SJSA1 (cell line): ENCODE results near the gene PEDS1. TPM values are rescaled to one million over a fixed set of nuclear protein-coding genes. Genes with fewer than 3 reads are reported as not detected.

Experiments used
- DNase-seq, 2 experiments: peaks; one replicate each; pipeline ENCODE4 v3.0.0-alpha.2; 2015 to 2020; ENCODE audit warnings: low spot score in 2 of 2, low read depth in 1 of 2
- H3K27ac ChIP-seq: fragments of 250-450 bp; sonication (Bioruptor Pico); 2 replicates; pipeline ENCODE4 v1.5.1; 2020; ENCODE audit warnings: mild to moderate bottlenecking, moderate library complexity
- H3K27me3 ChIP-seq: fragments of 250-450 bp; sonication (Bioruptor Pico); replicated peaks from 2 replicates; pipeline ENCODE4 v1.5.1; 2020; ENCODE audit warnings: mild to moderate bottlenecking, moderate library complexity
- H3K36me3 ChIP-seq: fragments of 250-450 bp; sonication (Bioruptor Pico); 2 replicates; pipeline ENCODE4 v1.5.1; 2020; ENCODE audit warnings: mild to moderate bottlenecking
- H3K4me1 ChIP-seq: fragments of 250-450 bp; sonication (Bioruptor Pico); replicated peaks from 2 replicates; pipeline ENCODE4 v1.6.1; 2021; ENCODE audit warnings: mild to moderate bottlenecking
- H3K4me3 ChIP-seq: fragments of 250-450 bp; sonication (Bioruptor Pico); 2 replicates; pipeline ENCODE4 v1.5.1; 2020; ENCODE audit warnings: mild to moderate bottlenecking
- H3K9me3 ChIP-seq: fragments of 250-450 bp; sonication (Bioruptor Pico); replicated peaks from 2 replicates; pipeline ENCODE4 v1.5.1; 2020; ENCODE audit warnings: mild to moderate bottlenecking
- total RNA-seq: library from RNA; depleted of rRNA; stranded (reverse); fragments of >200 nt; shearing (Covaris generic); gene quantifications from 2 replicates; pipeline ENCODE4 v1.2.3, GENCODE V29; 2014

The PEDS1 gene
- total RNA-seq, 1 experiment from 2014 or later = 43.5 TPM

DNA sequence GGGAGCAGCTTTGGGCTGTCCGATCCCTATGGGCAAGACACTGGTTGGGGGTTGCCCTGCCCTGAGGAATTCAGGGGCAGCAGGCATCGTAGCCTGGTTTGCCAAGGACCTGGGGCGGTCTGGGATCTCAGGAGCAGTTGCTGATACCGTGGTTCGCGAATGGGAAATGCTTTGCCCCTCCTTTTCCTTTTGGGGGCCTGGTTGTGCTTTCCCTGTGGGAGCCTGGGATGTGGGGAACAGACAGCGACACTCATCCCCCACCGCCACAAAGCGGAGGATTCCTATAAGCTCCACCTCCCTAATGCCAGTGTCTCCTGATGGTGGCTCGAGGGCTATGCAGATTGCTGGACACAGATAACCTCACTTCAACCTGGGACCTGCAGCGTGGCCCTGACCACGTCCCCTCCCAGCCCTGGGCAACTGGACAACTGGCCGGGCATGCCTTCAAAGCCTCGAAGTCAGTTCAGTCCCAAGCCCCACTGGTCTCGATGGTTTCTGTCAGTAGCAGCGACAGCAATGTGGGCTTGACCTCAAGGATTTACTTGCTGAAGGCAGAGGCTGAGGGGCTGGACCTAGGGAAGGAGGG is 40.4 kb upstream of the PEDS1 start:
- H3K4me3 ChIP-seq = peak overlapping the region; percentile 100
- DNase-seq = no peak
- H3K9me3 ChIP-seq = peaks cover 3% of the 10 kb centered on the region; the same call in 1 of the 2 replicates
- peak overlapping the region; percentile 97 for H3K27ac ChIP-seq
- peaks cover 42% of the 10 kb centered on the region for H3K36me3 ChIP-seq
- no peaks in the 10 kb centered on the region for H3K27me3 ChIP-seq
- H3K4me1 ChIP-seq = peaks cover 25% of the 10 kb centered on the region

DNA sequence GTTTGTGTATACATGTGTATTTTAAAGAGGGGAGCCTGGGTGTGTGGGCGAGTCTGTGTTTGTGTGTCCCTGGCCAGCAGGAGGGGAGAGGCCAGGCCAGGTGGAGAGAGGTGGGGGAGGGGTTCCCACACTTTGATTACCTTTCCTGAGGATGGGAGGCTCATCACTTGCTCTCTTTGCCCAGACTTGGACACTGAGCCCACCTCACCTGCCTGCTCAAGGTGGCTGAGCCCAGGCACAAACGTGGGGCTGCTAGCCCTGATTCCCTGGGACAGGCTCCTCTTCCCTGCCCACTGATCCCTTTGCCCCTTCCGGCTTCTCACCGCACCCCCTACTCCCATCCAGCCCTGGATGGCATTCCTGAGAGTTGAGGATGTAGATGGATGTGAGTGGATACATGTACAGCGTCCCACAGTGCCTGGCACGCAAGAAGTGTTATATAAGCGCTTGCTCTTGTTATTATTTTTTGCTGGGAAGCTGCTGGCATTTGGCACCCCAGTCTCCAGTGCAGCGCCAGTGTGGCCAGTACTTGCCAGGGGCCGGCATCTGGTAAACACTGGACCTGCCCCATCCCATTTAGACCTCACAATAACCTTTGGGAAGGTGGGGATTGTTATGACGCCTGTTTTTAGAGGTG is 39.8 kb upstream of the PEDS1 start:
- peak; percentile 52 to 57 for DNase-seq
- H3K4me3 ChIP-seq = peak overlapping the region; percentile 100
- no peaks in the 10 kb centered on the region for H3K27me3 ChIP-seq
- peaks cover 42% of the 10 kb centered on the region for H3K36me3 ChIP-seq
- H3K9me3 ChIP-seq = peaks cover 3% of the 10 kb centered on the region; the same call in 1 of the 2 replicates
- H3K4me1 ChIP-seq = peaks cover 25% of the 10 kb centered on the region
- peak overlapping the region; percentile 97 for H3K27ac ChIP-seq

DNA sequence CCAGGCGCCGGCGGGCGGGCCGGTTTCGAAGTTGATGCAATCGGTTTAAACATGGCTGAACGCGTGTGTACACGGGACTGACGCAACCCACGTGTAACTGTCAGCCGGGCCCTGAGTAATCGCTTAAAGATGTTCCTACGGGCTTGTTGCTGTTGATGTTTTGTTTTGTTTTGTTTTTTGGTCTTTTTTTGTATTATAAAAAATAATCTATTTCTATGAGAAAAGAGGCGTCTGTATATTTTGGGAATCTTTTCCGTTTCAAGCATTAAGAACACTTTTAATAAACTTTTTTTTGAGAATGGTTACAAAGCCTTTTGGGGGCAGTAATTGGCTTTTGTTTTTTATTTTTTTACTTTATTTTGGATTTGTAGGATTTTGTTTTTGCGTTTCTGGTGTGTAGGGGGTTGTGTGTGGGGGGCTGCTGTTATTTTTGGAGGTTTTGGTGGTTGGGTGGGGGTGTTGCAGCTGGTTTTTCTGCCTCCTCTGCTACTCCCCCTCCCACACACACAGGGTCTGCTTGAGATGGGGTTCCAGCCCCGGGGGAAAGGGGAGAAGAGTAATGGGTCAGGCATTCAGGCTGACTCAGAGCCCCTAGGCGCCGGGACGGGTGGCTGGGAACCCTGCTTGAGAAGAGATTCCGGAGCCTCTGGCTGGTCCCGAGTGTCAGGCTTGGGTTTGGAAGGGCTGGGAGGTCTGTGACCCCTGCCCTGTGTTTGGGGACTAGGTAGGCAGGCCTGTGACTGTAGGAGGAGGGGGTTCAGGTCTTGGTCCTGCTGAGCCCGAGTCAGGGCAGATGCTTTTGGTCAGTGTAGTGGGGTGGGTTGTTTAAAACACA is 39.1 kb upstream of the PEDS1 start:
- peak overlapping the region; percentile 100 for H3K4me3 ChIP-seq
- DNase-seq = peak; percentile 80 to 89
- peaks cover 42% of the 10 kb centered on the region for H3K36me3 ChIP-seq
- peak overlapping the region; percentile 97 for H3K27ac ChIP-seq
- peaks cover 25% of the 10 kb centered on the region for H3K4me1 ChIP-seq
- peaks cover 3% of the 10 kb centered on the region; the same call in 1 of the 2 replicates for H3K9me3 ChIP-seq
- H3K27me3 ChIP-seq = no peaks in the 10 kb centered on the region

DNA sequence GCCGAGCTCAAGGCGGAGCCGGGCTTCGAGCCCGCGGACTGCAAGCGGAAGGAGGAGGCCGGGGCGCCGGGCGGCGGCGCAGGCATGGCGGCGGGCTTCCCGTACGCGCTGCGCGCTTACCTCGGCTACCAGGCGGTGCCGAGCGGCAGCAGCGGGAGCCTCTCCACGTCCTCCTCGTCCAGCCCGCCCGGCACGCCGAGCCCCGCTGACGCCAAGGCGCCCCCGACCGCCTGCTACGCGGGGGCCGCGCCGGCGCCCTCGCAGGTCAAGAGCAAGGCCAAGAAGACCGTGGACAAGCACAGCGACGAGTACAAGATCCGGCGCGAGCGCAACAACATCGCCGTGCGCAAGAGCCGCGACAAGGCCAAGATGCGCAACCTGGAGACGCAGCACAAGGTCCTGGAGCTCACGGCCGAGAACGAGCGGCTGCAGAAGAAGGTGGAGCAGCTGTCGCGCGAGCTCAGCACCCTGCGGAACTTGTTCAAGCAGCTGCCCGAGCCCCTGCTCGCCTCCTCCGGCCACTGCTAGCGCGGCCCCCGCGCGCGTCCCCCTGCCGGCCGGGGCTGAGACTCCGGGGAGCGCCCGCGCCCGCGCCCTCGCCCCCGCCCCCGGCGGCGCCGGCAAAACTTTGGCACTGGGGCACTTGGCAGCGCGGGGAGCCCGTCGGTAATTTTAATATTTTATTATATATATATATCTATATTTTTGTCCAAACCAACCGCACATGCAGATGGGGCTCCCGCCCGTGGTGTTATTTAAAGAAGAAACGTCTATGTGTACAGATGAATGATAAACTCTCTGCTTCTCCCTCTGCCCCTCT is 38.2 kb upstream of the PEDS1 start:
- Histone ChIP-seq H3K36me3 (peaks cover 42% of the 10 kb centered on the region), H3K4me3 (peak overlapping the region; percentile 100), H3K4me1 (peaks cover 25% of the 10 kb centered on the region), H3K27me3 (no peaks in the 10 kb centered on the region), H3K27ac (peak overlapping the region; percentile 97), H3K9me3 (peaks cover 3% of the 10 kb centered on the region; the same call in 1 of the 2 replicates)
- peak; percentile 65 to 76 for DNase-seq

DNA sequence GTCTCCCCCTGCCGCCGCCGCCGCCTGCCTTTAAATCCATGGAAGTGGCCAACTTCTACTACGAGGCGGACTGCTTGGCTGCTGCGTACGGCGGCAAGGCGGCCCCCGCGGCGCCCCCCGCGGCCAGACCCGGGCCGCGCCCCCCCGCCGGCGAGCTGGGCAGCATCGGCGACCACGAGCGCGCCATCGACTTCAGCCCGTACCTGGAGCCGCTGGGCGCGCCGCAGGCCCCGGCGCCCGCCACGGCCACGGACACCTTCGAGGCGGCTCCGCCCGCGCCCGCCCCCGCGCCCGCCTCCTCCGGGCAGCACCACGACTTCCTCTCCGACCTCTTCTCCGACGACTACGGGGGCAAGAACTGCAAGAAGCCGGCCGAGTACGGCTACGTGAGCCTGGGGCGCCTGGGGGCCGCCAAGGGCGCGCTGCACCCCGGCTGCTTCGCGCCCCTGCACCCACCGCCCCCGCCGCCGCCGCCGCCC is 37.6 kb upstream of the PEDS1 start:
- H3K27me3 ChIP-seq = no peaks in the 10 kb centered on the region
- H3K36me3 ChIP-seq = peaks cover 42% of the 10 kb centered on the region
- peak overlapping the region; percentile 100 for H3K4me3 ChIP-seq
- peaks cover 25% of the 10 kb centered on the region for H3K4me1 ChIP-seq
- peak in 1 of 2 experiments; percentile 58 for DNase-seq
- H3K9me3 ChIP-seq = peaks cover 3% of the 10 kb centered on the region; the same call in 1 of the 2 replicates
- peak overlapping the region; percentile 97 for H3K27ac ChIP-seq

DNA sequence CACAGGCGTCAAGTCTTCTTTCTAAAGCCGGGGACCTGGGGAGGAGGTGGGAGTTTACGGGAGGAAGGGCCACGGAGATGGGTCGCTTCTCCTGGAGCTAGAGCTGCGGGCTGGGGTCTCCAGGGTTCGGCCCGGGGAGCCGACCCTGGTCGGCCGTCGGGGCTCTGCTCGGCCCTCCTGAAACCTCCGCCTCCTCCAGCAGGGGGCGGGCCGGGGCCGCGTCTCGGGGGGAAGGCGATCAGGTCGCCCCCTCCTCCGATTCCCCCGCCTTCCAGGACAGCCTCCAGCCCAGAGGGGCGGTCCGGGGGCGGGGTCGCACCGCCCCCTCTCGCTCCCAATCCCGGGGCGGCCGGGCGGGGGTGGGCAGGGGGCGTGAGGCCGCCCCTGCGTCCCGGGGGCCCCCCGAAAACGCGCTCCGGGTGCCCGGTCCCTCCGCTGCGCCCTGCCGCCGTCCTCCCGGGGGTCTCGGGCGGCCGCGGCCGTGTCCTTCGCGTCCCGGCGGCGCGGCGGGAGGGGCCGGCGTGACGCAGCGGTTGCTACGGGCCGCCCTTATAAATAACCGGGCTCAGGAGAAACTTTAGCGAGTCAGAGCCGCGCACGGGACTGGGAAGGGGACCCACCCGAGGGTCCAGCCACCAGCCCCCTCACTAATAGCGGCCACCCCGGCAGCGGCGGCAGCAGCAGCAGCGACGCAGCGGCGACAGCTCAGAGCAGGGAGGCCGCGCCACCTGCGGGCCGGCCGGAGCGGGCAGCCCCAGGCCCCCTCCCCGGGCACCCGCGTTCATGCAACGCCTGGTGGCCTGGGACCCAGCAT is 36.9 kb upstream of the PEDS1 start, which contains the start of gene CEBPB:
Gene CEBPB, plus strand, starts transcription at position 580 of the 814 bp plus-strand sequence. Its CDS starts 204 bp downstream, at position 784.
- Histone ChIP-seq H3K9me3 (peaks cover 3% of the 10 kb centered on the region; the same call in 1 of the 2 replicates), H3K36me3 (peaks cover 41% of the 10 kb centered on the region), H3K27ac (peak within 1 kb of the TSS; percentile 97), H3K4me1 (peaks cover 25% of the 10 kb centered on the region), H3K4me3 (peak within 1 kb of the TSS; percentile 100), H3K27me3 (no peaks in the 10 kb centered on the region)
- peak; percentile 91 to 92 for DNase-seq

DNA sequence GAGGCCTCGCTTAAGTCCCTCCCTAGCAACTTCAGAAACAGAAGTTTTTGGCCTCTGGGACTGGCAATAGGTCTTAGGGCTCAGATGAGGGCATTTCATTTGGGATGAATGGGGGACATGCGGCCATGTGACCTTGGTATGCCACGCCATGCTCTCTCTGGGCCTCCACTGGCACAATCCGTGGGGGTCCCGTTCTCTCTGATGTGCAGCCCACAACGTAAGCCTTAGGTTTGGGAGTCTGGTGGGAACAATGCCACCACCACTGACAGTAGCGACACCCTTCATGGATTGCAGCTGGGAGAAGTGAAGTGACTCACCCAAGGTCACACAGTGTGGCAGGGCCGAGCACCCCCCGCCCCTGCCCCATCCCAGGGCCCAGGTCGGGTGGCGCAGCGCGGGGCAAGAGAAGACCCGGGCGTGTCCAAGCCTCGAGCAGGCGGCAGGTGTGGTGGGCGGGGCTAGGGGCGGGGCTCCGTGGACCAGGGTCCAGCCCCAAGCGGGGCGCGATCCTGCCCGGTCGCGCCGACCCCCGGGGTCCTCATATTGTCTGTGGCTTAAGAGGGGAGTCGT is 36.2 kb upstream of the PEDS1 start:
- H3K27ac ChIP-seq = peak overlapping the region; percentile 97; the same call in 1 of the 2 replicates
- H3K9me3 ChIP-seq = peaks cover 3% of the 10 kb centered on the region; the same call in 1 of the 2 replicates
- peak overlapping the region; percentile 100 for H3K4me3 ChIP-seq
- no peak for DNase-seq
- H3K27me3 ChIP-seq = no peaks in the 10 kb centered on the region
- H3K4me1 ChIP-seq = peaks cover 25% of the 10 kb centered on the region
- H3K36me3 ChIP-seq = peaks cover 35% of the 10 kb centered on the region

DNA sequence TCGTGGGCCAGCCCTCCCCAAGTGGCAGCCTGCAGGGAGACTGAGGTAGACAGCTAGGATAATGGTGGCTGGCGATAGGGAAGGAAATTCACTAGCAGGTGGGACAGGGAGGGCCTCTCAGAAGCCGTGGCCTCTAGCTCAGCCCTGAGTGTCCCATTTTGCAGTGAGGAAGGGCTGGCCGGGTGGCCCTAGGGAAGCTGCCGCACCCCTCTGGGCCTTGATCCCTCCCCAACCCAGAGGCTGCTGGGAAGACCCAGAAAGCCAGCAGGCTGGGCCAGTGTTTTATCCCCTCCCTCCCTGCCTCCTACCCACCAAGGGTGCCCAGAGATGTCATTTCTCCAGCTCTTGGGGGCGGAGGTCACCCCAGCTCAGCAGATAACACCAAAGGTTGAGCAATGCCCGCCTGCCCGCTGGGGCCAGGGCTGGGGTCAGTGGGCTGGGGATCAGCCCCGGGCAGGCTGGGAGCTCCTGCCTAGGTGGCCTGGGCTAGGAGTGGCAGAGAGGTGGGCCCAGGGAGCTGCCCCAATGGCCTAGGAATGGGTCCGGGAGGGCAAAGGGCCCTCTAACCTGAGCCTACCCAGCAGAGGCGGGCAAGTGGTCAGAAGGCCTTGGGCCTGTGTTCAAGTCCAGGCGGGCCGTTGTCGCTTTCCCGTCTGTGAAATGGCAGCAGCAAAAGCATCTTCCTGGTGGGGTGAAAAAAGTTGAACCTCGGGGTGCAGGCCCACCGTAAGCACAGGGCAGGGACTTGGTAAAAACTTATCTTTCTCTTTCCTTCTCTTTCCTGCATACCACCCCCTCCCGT is 35.6 kb upstream of the PEDS1 start:
- peaks cover 22% of the 10 kb centered on the region for H3K4me1 ChIP-seq
- no peak overlapping the region for H3K27ac ChIP-seq
- H3K4me3 ChIP-seq = no peak overlapping the region
- peaks cover 3% of the 10 kb centered on the region; the same call in 1 of the 2 replicates for H3K27me3 ChIP-seq
- DNase-seq = no peak
- peaks cover 3% of the 10 kb centered on the region; the same call in 1 of the 2 replicates for H3K9me3 ChIP-seq
- peaks cover 28% of the 10 kb centered on the region for H3K36me3 ChIP-seq

DNA sequence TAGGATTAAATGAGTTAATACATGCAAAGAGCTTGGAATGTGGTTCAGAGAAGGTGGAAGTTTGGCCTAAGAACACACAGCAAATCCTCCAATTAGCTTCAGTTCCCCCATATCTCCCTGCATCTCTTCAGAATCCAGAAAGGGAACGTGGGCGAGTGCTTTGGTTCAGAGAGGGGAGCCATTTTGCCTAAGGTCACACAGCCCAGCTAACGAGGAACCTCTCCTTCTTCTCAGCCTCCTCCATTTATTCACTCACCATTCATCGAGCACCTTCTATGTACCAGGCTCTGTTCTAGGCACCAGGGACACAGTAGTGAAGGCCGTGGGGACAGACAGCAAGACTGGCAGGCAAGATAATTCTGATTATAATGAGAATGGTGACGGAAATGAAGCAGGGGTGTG is 34.8 kb upstream of the PEDS1 start:
- Histone ChIP-seq H3K27ac (no peak overlapping the region), H3K36me3 (peaks cover 20% of the 10 kb centered on the region), H3K9me3 (peaks cover 3% of the 10 kb centered on the region; the same call in 1 of the 2 replicates), H3K4me3 (no peak overlapping the region), H3K27me3 (peaks cover 3% of the 10 kb centered on the region; the same call in 1 of the 2 replicates), H3K4me1 (peaks cover 14% of the 10 kb centered on the region)
- no peak for DNase-seq

DNA sequence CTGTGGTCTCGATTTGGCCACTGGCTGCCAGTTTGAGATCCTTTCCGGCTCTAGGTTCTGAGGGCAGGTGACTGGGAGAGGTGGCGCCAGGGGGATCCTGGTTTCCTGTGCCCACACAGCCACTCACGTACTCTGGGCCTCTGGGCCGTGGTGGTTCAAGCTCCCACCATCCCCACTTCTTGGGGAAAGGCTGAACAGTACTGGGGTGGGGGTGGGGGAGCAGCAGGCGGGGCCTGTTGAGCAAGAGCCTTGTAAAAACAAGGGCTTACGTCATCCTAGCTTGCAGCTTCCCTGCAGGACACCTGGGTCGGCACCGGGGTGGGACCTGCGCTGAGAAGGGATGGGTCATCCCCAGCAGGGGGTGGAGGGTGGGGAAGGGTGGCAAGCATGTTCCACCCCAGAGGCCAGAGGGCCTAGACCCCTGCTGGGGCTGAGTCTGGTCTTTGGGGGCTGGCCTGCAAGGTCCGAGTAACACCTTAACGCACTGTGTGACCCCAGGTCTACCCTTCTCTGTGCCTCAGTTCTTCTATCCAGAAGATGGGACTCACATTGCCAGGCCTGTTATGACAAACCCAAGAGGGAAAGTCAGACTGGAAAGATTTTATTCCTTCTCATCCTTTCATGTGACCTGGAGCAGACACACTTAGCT is 34.0 kb upstream of the PEDS1 start:
- no peak overlapping the region for H3K27ac ChIP-seq
- peaks cover 3% of the 10 kb centered on the region; the same call in 1 of the 2 replicates for H3K27me3 ChIP-seq
- H3K36me3 ChIP-seq = peaks cover 13% of the 10 kb centered on the region
- DNase-seq = no peak
- H3K4me3 ChIP-seq = no peak overlapping the region
- H3K4me1 ChIP-seq = peaks cover 9% of the 10 kb centered on the region
- H3K9me3 ChIP-seq = peaks cover 3% of the 10 kb centered on the region; the same call in 1 of the 2 replicates

DNA sequence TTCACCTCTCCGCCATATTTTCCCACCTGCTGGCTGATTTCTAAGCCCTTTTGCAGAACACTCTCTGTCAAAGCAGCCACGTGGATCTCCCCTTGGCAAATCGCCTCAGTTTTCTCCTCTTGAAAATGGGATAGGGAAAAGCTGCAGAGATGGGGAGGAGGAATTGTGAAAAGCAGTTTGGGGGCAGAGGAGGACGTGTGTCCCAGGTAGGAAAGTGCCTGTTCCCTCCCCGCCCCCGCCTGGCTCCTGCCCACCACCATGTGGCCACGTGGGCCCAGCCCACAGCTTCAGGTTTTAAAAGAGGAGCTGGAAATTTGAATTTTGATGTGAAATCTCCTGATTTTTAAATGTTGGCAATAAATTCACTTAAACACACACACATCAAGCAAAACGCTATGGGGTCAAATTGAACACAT is 33.5 kb upstream of the PEDS1 start:
- no peak for DNase-seq
- Histone ChIP-seq H3K36me3 (peaks cover 13% of the 10 kb centered on the region), H3K4me3 (no peak overlapping the region), H3K4me1 (peaks cover 9% of the 10 kb centered on the region), H3K9me3 (peaks cover 3% of the 10 kb centered on the region; the same call in 1 of the 2 replicates), H3K27me3 (peaks cover 3% of the 10 kb centered on the region; the same call in 1 of the 2 replicates), H3K27ac (no peak overlapping the region)
